Measurements from ENCODE around the gene PGBD2. TPM values are rescaled to one million over a fixed set of nuclear protein-coding genes. Genes with fewer than 3 reads are reported as not detected.
A peak's percentile ranks its signal among the peaks of the same experiment; 100 is the strongest.

Gene PGBD2
- total and polyA plus RNA-seq, 9 of the 15 experiments (the other 6 are each of a cell fraction or from before 2014, with no cell fraction given): 11.9 to 21.8 (median 14.7) TPM

DNA sequence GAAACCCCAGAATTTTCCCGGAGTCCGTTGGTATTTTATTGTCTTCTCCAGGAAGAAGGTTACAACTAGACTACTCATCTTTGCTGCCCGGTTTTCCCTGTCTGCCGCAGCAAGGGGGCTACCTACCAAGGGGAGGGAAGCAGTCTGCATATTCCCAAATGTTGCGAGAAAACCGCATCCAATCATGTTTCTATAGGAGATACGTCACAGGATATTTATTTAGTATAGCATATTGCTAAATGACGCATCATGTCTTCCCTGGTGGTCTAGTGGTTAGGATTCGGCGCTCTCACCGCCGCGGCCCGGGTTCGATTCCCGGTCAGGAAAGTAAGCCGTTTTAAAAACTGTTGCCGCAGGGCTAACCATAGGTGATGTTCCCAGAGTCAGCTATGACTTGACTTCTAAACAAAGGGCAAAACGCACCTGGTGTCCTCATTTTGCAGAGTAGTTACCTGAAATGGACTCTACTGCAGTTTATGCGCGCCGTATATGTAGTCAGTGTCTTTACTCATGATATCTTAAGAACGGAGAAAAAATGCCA lies 32.0 kb upstream of the PGBD2 start (continued):
- TF ChIP-seq, protein P1, sequence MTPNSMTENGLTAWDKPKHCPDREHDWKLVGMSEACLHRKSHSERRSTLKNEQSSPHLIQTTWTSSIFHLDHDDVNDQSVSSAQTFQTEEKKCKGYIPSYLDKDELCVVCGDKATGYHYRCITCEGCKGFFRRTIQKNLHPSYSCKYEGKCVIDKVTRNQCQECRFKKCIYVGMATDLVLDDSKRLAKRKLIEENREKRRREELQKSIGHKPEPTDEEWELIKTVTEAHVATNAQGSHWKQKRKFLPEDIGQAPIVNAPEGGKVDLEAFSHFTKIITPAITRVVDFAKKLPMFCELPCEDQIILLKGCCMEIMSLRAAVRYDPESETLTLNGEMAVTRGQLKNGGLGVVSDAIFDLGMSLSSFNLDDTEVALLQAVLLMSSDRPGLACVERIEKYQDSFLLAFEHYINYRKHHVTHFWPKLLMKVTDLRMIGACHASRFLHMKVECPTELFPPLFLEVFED (CRISPR knock-in tag; conservative IDR thresholded peaks at IDR 0.05): peak; percentile 81
- TF ChIP-seq ZNF134 (CRISPR knock-in tag; conservative IDR thresholded peaks at IDR 0.05) (no peak; the same call in 1 of the 2 replicates), CHD4 (IDR thresholded peaks at IDR 0.05; ENCODE audit: insufficient read depth, insufficient replicate concordance, low read depth, low read length, poor library complexity, severe bottlenecking) (no peak), RFX1 (IDR thresholded peaks at IDR 0.05) (peak; percentile 20; the same call in 1 of the 2 replicates), ZNF644 (tag; IDR thresholded peaks at IDR 0.05; ENCODE audit: low read depth) (no peak), RHOXF2B (CRISPR knock-in tag; conservative IDR thresholded peaks at IDR 0.05) (no peak), SMAD1 (IDR thresholded peaks at IDR 0.05; ENCODE audit: low read depth, low read length, partially characterized antibody) (no peak), ILK (tag; IDR thresholded peaks at IDR 0.05; ENCODE audit: borderline replicate concordance, low read depth) (no peak), NFRKB (IDR thresholded peaks at IDR 0.05; ENCODE audit: low read depth) (no peak), ZKSCAN8 (CRISPR knock-in tag; IDR thresholded peaks at IDR 0.05) (no peak), CAMTA2 (CRISPR knock-in tag; conservative IDR thresholded peaks at IDR 0.05) (no peak), TAF7 (tag; IDR thresholded peaks at IDR 0.05) (no peak), CREB1 (IDR thresholded peaks at IDR 0.05) (peak; percentile 83), CREB1 (CRISPR knock-in tag; IDR thresholded peaks at IDR 0.05) (peak; percentile 85), ZNF263 (CRISPR knock-in tag; IDR thresholded peaks at IDR 0.05; ENCODE audit: borderline replicate concordance) (no peak), NFYB (IDR thresholded peaks at IDR 0.05; ENCODE audit: extremely low read depth, insufficient read length) (no peak), ZNF76 (CRISPR knock-in tag; IDR thresholded peaks at IDR 0.05; ENCODE audit: borderline replicate concordance) (no peak), RAD21 (CRISPR knock-in tag; conservative IDR thresholded peaks at IDR 0.05 in 1 of 2, IDR thresholded peaks at IDR 0.05 in 1 of 2) (0 out of 4 replicates have a peak, but pooled peaks of 1 of the 2 experiments have one; percentile 12)
- TF ChIP-seq, protein P2, sequence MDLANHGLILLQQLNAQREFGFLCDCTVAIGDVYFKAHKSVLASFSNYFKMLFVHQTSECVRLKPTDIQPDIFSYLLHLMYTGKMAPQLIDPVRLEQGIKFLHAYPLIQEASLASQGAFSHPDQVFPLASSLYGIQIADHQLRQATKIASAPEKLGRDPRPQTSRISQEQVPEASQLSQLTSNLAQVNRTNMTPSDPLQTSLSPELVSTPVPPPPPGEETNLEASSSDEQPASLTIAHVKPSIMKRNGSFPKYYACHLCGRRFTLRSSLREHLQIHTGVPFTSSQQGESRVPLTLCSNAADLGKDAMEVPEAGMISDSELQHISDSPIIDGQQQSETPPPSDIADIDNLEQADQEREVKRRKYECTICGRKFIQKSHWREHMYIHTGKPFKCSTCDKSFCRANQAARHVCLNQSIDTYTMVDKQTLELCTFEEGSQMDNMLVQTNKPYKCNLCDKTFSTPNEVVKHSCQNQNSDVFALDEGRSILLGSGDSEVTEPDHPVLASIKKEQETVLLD (IDR thresholded peaks at IDR 0.05): no peak
- TF ChIP-seq, protein P3, sequence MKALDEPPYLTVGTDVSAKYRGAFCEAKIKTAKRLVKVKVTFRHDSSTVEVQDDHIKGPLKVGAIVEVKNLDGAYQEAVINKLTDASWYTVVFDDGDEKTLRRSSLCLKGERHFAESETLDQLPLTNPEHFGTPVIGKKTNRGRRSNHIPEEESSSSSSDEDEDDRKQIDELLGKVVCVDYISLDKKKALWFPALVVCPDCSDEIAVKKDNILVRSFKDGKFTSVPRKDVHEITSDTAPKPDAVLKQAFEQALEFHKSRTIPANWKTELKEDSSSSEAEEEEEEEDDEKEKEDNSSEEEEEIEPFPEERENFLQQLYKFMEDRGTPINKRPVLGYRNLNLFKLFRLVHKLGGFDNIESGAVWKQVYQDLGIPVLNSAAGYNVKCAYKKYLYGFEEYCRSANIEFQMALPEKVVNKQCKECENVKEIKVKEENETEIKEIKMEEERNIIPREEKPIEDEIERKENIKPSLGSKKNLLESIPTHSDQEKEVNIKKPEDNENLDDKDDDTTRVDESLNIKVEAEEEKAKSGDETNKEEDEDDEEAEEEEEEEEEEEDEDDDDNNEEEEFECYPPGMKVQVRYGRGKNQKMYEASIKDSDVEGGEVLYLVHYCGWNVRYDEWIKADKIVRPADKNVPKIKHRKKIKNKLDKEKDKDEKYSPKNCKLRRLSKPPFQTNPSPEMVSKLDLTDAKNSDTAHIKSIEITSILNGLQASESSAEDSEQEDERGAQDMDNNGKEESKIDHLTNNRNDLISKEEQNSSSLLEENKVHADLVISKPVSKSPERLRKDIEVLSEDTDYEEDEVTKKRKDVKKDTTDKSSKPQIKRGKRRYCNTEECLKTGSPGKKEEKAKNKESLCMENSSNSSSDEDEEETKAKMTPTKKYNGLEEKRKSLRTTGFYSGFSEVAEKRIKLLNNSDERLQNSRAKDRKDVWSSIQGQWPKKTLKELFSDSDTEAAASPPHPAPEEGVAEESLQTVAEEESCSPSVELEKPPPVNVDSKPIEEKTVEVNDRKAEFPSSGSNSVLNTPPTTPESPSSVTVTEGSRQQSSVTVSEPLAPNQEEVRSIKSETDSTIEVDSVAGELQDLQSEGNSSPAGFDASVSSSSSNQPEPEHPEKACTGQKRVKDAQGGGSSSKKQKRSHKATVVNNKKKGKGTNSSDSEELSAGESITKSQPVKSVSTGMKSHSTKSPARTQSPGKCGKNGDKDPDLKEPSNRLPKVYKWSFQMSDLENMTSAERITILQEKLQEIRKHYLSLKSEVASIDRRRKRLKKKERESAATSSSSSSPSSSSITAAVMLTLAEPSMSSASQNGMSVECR (CRISPR knock-in tag; IDR thresholded peaks at IDR 0.05): no peak; the same call in none of the 2 replicates
- TF ChIP-seq, protein P4, sequence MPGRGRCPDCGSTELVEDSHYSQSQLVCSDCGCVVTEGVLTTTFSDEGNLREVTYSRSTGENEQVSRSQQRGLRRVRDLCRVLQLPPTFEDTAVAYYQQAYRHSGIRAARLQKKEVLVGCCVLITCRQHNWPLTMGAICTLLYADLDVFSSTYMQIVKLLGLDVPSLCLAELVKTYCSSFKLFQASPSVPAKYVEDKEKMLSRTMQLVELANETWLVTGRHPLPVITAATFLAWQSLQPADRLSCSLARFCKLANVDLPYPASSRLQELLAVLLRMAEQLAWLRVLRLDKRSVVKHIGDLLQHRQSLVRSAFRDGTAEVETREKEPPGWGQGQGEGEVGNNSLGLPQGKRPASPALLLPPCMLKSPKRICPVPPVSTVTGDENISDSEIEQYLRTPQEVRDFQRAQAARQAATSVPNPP (IDR thresholded peaks at IDR 0.05; ENCODE audit: borderline replicate concordance, insufficient read depth, insufficient read length): no peak
